Astrocyte (in vitro differentiated cells and primary cell): ENCODE measurements around the gene SH3BP2.

Experiments used
- CTCF ChIP-seq: IDR thresholded peaks from 2 replicates; pipeline ENCODE4 v1.5.1; 2011; ENCODE audit warnings: low read depth, mild to moderate bottlenecking, inconsistent platforms, low read length, moderate library complexity; ENCODE audit not compliant: insufficient read depth
- EZH2 ChIP-seq: IDR thresholded peaks from 2 replicates; pipeline ENCODE4 v1.6.1; 2012; ENCODE audit warnings: mild to moderate bottlenecking, low read length, inconsistent platforms; ENCODE audit not compliant: insufficient read depth

DNA sequence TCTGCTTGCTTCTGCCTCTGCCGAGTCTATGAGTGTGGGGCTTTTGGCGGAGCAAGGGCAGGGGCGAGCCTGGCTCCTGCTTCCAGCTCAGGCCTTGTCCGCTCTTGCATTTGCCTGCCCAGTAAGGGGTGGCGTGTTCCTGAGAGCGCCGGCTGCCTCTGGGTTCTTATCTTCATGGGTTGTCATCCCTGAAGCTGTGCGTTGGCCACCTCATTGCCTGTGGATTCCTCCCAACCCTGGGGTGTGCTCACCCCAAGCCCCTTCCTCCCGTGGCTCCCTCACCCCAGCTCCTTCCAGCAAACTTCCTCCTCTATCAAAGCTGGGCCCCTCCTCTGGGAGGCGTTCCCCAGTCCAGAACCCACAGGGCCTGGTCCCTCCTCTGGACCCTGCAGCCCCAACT, 17.5 kb downstream of the SH3BP2 start:
- TF ChIP-seq CTCF (no peak), EZH2 (no peak)
